BJ (cell line): ENCODE results near the gene HINT2. TPM values are rescaled to one million over a fixed set of nuclear protein-coding genes. Genes with fewer than 3 reads are reported as not detected.

ENCODE experiments used
- CTCF ChIA-PET: fragments of 350-600 bp; formaldehyde crosslinking; extraction: SDS; loops from one replicate; lab custom pipeline; 2021; ENCODE audit warnings: antibody characterized with exemption, inconsistent platforms; lab: Yijun Ruan, JAX
- POLR2A ChIA-PET: fragments of 300-600 bp; sonication (Branson Sonifier 250); formaldehyde crosslinking; extraction: SDS; loops from one replicate; lab custom pipeline; 2021; ENCODE audit warnings: antibody characterized with exemption; lab: Charles Lee
- DNase-seq: peaks from one replicate; pipeline ENCODE4 v3.0.0-alpha.2; 2011; ENCODE audit warnings: low read depth
- H3K27me3 ChIP-seq: 2 replicates; pipeline ENCODE4 v1.6.0; 2011; ENCODE audit warnings: low read length; ENCODE audit not compliant: control insufficient read depth, insufficient read depth
- H3K36me3 ChIP-seq: 2 replicates; pipeline ENCODE4 v1.5.1; 2011; ENCODE audit warnings: low read length; ENCODE audit not compliant: control insufficient read depth, insufficient read depth
- H3K4me3 ChIP-seq: 2 replicates; pipeline ENCODE4 v1.5.1; 2011; ENCODE audit warnings: low read depth, mild to moderate bottlenecking, control low read depth, low read length
- polyA plus RNA-seq: library from polyadenylated mRNA; depleted of rRNA; stranded (reverse); fragments of >200 nt; gene quantifications from 2 replicates; pipeline ENCODE4 v1.2.3, GENCODE V29; 2011
- TF ChIP-seq, protein P1 (sequence below): IDR thresholded peaks from 2 replicates; pipeline ENCODE4 v1.5.1; 2011; ENCODE audit warnings: low read depth, mild to moderate bottlenecking, control low read depth, inconsistent platforms, low read length, moderate library complexity; ENCODE audit not compliant: insufficient read depth

Gene HINT2
- polyA plus RNA-seq, 1 experiment, result 30.0 TPM

DNA sequence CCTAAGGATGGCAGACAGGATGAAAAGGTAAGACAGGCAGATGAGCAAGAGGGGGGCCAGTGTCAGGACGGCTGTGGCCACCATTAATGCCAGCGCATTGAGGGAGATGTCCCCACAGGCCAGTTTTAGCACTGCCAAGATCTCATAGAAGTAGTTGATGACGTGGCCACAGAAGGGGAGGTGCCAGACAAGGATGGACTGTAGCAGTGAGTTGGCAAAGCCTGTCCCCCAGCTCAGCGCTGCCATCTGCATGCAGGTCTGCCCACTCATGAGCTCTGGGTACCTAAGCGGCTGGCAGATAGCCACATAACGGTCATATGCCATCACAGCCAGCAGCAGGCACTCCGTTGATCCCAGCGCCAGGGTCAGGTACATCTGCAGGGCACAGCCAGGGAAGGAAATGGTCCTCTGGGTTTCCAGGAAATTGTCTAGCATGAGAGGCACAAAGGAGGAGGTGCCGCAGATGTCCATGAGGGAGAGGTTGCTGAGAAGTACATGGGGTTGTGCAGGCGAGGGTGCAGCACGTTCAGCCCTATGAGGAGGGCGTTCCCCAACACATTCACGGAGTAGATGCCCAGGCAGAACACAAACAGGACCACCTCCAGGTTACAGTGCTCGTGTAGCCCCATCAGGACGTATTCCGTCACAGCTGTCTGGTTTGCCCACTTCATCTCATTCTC lies 44.6 kb upstream of the HINT2 start:
- POLR2A ChIA-PET, result no interaction called here
- H3K4me3 ChIP-seq, result no peak overlapping the region
- no peak for DNase-seq
- TF ChIP-seq, protein P1, sequence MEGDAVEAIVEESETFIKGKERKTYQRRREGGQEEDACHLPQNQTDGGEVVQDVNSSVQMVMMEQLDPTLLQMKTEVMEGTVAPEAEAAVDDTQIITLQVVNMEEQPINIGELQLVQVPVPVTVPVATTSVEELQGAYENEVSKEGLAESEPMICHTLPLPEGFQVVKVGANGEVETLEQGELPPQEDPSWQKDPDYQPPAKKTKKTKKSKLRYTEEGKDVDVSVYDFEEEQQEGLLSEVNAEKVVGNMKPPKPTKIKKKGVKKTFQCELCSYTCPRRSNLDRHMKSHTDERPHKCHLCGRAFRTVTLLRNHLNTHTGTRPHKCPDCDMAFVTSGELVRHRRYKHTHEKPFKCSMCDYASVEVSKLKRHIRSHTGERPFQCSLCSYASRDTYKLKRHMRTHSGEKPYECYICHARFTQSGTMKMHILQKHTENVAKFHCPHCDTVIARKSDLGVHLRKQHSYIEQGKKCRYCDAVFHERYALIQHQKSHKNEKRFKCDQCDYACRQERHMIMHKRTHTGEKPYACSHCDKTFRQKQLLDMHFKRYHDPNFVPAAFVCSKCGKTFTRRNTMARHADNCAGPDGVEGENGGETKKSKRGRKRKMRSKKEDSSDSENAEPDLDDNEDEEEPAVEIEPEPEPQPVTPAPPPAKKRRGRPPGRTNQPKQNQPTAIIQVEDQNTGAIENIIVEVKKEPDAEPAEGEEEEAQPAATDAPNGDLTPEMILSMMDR, result no peak
- peaks cover 12% of the 10 kb centered on the region for H3K27me3 ChIP-seq
- CTCF ChIA-PET, result interaction anchor here (1.3 to 4.6 kb wide), 4 partner anchors 17 to 69 kb away, joined by 3 to 21 read pairs (median 3); no protein-coding TSS in a partner anchor
- no peaks in the 10 kb centered on the region for H3K36me3 ChIP-seq

DNA sequence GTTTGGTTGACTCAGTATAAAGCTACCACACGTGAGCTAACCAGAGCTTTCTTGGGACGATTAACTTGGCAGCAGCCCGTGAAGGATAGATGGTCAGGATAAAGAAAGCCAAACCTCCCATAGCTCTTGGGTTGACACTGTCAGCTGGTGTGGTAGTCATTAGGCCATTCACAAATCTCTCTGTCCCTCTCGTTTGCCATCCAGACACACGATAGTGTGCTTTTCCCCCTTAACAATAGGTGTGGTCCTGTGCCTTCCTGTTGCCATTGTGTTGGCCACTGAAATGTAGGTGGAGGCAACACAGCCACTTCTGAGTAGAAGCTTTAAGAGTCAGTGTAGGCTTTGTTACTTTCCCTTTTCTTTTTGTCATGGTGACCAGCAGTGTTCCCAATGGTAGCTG lies 43.6 kb upstream of the HINT2 start:
- ChIA-PET POLR2A (no interaction called here), CTCF (interaction anchor here (1.1 to 4.6 kb wide), 6 partner anchors 9 to 87 kb away, joined by 3 to 21 read pairs (median 5); no protein-coding TSS in a partner anchor)
- TF ChIP-seq, protein P1, result no peak

DNA sequence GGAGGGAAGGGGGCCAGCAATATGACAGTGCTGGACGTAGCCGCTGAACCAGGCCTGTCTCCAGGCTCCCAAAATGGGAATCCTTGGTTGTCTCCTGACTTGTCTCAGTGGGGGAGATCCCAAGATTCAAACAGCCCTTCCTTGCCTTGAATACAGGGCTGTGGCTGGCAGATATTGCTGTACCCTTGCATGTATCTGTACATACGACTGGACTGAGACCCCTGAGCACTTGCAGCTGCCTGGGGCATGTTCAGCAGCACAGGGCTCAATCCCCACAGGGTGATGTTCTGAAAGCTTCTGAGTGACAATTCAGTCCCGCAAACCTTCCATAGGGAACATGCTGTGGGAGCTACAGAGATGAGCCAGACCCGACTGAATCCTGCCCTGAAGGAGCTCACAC lies 42.0 kb upstream of the HINT2 start:
- ChIA-PET CTCF (interaction anchor here (1.4 to 4.6 kb wide), 4 partner anchors 11 to 89 kb away, joined by 3 to 21 read pairs (median 10); no protein-coding TSS in a partner anchor), POLR2A (no interaction called here)
- no peak overlapping the region for H3K4me3 ChIP-seq
- DNase-seq, result no peak
- peaks cover 7% of the 10 kb centered on the region for H3K27me3 ChIP-seq
- H3K36me3 ChIP-seq, result no peaks in the 10 kb centered on the region
- TF ChIP-seq, protein P1, result no peak

More for the DNA sequence above, 43.6 kb upstream of the HINT2 start:
- H3K36me3 ChIP-seq, result no peaks in the 10 kb centered on the region
- H3K4me3 ChIP-seq, result no peak overlapping the region
- DNase-seq, result no peak
- H3K27me3 ChIP-seq, result peaks cover 12% of the 10 kb centered on the region

DNA sequence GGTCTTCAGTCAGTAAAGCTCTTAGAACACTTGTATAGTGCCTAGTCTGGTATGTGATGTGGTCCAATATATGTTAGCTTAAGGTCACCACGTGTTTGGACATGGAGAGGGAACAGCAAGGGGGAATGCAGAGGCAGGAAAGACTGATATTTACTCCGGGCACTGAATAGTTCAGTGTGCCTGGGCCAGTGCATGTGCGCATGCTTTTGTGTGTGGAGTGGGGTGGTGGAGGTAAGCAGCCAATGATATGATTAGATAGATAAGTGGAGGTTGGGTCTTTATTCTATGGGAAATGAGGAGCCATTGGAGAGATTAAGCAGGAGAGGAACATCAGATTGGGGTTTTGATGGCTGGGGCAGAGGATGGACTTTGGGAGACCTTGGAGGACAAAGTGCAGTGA lies 41.4 kb upstream of the HINT2 start:
- H3K27me3 ChIP-seq, result peaks cover 4% of the 10 kb centered on the region
- ChIA-PET POLR2A (no interaction called here), CTCF (interaction anchor here (0.6 to 4.6 kb wide), 6 partner anchors 9 to 63 kb away, joined by 3 to 21 read pairs (median 3); partner anchors contain the start of gene TMEM8B)
- DNase-seq, result no peak
- TF ChIP-seq, protein P1, result no peak
- H3K4me3 ChIP-seq, result no peak overlapping the region
- no peaks in the 10 kb centered on the region for H3K36me3 ChIP-seq

DNA sequence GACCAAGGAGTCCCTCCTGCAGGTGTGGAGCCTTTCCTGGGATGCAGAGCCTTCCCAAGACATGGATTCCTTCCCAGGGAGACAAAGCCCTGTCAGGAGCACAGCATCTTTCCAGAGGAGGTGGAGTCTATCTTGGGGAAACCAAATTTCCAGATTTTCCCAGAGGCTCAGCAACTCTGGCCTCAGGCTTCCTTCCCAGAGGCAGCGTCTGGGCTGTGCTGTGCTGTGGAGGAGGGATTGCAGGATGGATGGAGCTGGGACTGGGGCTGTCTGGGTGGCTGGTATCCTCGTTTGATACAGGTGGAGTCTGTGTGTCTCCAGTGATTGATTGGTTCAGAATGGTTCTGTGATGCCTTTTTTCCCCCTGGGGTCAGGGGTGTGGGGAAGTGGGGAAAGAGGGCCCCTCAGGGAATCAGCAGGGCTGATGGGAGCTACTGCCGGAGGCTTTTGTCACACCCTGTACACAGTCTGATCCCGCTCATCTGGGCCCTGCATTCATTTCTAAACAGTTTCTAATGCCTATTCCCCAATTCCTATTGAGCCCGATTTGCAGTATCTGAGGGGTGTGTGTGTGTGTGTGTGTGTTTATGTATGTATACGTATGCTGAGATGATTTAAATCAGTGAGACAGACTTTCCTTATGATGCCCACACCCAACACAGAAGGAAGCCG lies 39.4 kb upstream of the HINT2 start:
- TF ChIP-seq, protein P1, result no peak
- H3K27me3 ChIP-seq, result no peaks in the 10 kb centered on the region; the same call in 1 of the 2 replicates
- ChIA-PET CTCF (interaction anchor here (1.0 to 1.3 kb wide), 2 partner anchors 9 to 91 kb away, joined by 3 to 4 read pairs; no protein-coding TSS in a partner anchor), POLR2A (no interaction called here)
- no peaks in the 10 kb centered on the region for H3K36me3 ChIP-seq
- DNase-seq, result no peak
- H3K4me3 ChIP-seq, result no peak overlapping the region
